Activated T-cell treated with anti-CD3 and anti-CD28 coated beads, Interleukin-2, amount 50 U/mL, for 72 hours (primary cell): Measurements from ENCODE around the gene AGAP1. TPM values are rescaled to one million over a fixed set of nuclear protein-coding genes. Genes with fewer than 3 reads are reported as not detected.

ENCODE experiments used
- ATAC-seq, 2 donors: fragments of 150-1000 bp; cut with Tn5 transposase; replicated peaks in 1 of 2; 2 replicates each; pipeline ENCODE4 v1.10.0; 2021; ENCODE audit warnings: moderate library complexity in 2 of 2, mild to moderate bottlenecking in 1 of 2
- DNase-seq, 2 donors: peaks; one replicate each; pipeline ENCODE4 v3.0.0; 2021 to 2022; ENCODE audit warnings: mixed read lengths in 1 of 2
- H3K27ac Mint-ChIP-seq: one replicate; pipeline ENCODE4 v1.8.0; 2022; ENCODE audit warnings: mild to moderate bottlenecking, moderate library complexity, mixed read lengths
- H3K27me3 Mint-ChIP-seq: one replicate; pipeline ENCODE4 v1.8.0; 2022; ENCODE audit warnings: low read depth, mixed read lengths
- H3K36me3 Mint-ChIP-seq, 2 donors: one replicate each; pipeline ENCODE4 v1.8.0; 2022; ENCODE audit warnings: mixed read lengths in 2 of 2, mild to moderate bottlenecking in 1 of 2; ENCODE audit not compliant: insufficient read depth in 2 of 2
- H3K4me1 Mint-ChIP-seq: one replicate; pipeline ENCODE4 v1.8.0; 2022; ENCODE audit warnings: low read depth, mixed read lengths
- H3K4me3 Mint-ChIP-seq, 2 donors: one replicate each; pipeline ENCODE4 v1.8.0; 2022; ENCODE audit warnings: mild to moderate bottlenecking in 2 of 2, mixed read lengths in 2 of 2, moderate library complexity in 2 of 2
- H3K9me3 Mint-ChIP-seq, 2 donors: one replicate each; pipeline ENCODE4 v1.8.0; 2022; ENCODE audit warnings: mixed read lengths in 2 of 2
- total RNA-seq, 2 donors: library from RNA; stranded (reverse); gene quantifications; one replicate each; pipeline ENCODE4 v1.2.3, GENCODE V29; 2022

The AGAP1 gene
- total RNA-seq, 2 donors from 2014 or later, result 0.74 to 2.9 TPM

DNA sequence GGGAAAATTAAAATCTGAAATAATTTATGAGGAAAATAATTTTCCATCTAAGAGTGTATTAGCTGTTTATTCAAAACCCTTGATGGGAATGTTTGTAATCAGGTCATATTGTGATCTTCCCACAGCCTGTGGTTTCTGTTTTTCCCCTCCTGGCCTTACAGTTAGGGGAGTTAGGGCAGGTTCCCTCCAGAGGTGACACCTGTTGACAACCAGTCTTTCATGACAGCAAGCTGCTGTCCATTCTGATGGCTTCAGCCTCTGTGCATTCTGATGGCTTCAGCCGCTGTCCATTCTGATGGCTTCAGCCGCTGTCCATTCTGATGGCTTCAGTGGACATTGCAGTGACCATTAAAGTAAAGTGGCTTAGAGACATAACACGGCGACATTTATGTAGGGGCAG lies 346.1 kb downstream of the AGAP1 start:
- Mint-ChIP-seq H3K4me3 (no peak overlapping the region), H3K36me3 (no peaks in the 10 kb centered on the region), H3K27ac (no peak overlapping the region), H3K4me1 (no peaks in the 10 kb centered on the region), H3K9me3 (no peaks in the 10 kb centered on the region), H3K27me3 (no peaks in the 10 kb centered on the region)
- ATAC-seq (no peak), DNase-seq (no peak)

DNA sequence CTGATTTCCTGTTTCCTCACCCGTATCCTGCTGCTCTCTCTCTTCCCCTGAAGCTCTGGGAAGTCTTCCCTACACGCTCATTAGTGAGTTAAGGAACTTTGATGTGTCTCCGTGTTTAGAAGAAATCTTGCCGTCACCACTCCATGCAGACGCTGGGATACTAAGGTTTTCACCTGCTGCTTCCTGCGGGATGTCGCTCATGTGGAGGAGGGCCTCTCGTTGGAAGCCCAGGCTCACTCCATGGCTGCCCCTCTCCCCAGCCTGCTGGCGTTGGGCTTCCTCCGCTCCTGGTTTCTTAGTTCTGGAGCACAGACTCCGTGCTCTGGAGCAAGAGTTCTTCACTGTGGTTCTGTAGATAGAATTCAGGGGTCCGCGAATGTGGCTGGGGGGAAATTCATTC lies 348.0 kb downstream of the AGAP1 start:
- ATAC-seq (no peak), DNase-seq (no peak)
- H3K4me3 Mint-ChIP-seq, result no peak overlapping the region
- H3K4me1 Mint-ChIP-seq, result no peaks in the 10 kb centered on the region
- H3K27me3 Mint-ChIP-seq, result no peaks in the 10 kb centered on the region
- H3K9me3 Mint-ChIP-seq, result no peaks in the 10 kb centered on the region
- no peaks in the 10 kb centered on the region for H3K36me3 Mint-ChIP-seq
- H3K27ac Mint-ChIP-seq, result no peak overlapping the region

DNA sequence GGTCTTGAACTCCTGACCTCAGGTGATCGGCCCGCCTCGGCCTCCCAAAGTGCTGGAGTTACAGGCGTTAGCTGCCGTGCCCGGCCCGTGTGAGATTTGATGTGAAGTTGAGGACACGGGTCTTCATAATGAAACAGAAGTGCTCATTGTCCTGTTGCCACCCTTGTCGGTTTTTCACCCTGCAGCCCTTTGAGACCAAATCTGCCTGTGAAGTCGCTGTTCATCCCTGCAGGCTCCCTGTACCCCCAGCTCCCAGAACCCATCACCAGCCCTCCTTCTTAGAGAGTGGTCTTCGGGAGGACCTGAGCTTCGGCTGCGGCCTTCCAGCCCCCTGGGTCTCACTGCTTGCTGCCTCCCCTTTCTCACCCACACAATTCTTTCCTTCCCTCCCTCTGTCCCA lies 349.1 kb downstream of the AGAP1 start:
- DNase-seq (no peak), ATAC-seq (no peak)
- Mint-ChIP-seq H3K4me3 (no peak overlapping the region), H3K36me3 (no peaks in the 10 kb centered on the region), H3K4me1 (no peaks in the 10 kb centered on the region), H3K9me3 (no peaks in the 10 kb centered on the region), H3K27ac (no peak overlapping the region), H3K27me3 (no peaks in the 10 kb centered on the region)

GRCh38 chr2:235843591-235844395 lies 349.9 kb downstream of the AGAP1 start:
- DNase-seq, result no peak
- Mint-ChIP-seq H3K27ac (no peak overlapping the region), H3K9me3 (no peaks in the 10 kb centered on the region), H3K4me3 (no peak overlapping the region), H3K4me1 (no peaks in the 10 kb centered on the region), H3K36me3 (no peaks in the 10 kb centered on the region), H3K27me3 (no peaks in the 10 kb centered on the region)
- no peak for ATAC-seq

DNA sequence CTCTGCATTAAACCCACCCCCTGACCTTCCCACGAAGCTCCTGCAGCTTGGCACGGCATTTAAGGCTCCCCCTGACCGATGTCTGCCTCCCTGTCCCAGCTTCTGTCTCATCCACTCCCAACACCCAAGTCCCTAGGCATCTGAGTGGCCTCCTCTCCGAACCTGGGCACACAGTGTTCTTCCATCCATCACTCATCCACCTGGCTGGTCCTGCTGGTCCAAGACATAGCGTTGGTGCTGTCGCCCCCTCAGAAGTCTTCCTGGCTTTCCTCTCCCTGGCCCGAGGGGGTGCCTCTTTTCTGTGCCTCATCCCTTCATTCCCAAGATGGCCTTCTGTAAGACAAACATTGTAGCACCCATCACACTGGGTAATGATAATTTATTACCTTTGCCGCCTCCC lies 350.7 kb downstream of the AGAP1 start:
- Mint-ChIP-seq H3K27ac (no peak overlapping the region), H3K4me3 (no peak overlapping the region), H3K9me3 (no peaks in the 10 kb centered on the region), H3K4me1 (no peaks in the 10 kb centered on the region), H3K36me3 (no peaks in the 10 kb centered on the region), H3K27me3 (no peaks in the 10 kb centered on the region)
- DNase-seq, result no peak
- no peak for ATAC-seq

DNA sequence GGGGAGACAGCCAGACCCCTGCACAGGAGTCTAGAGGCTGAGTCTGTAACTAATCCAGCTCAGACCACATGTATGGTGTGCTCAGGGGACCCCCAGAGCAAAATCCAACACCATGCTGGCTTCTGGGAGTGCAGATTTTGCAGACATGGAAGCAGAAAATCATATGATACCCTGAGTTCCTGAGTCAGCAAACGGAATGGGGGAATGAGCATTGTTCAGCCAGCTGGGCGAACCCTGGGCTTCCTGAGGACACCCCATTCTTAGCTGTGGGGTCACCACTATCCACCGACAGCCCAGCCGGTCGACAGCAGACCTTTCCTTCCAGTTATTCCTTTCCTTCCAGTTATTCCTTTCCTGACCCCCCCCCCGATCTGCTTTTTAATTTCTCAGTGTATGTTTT lies 351.4 kb downstream of the AGAP1 start:
- Mint-ChIP-seq H3K27ac (no peak overlapping the region), H3K36me3 (no peaks in the 10 kb centered on the region), H3K4me1 (no peaks in the 10 kb centered on the region), H3K27me3 (no peaks in the 10 kb centered on the region), H3K4me3 (no peak overlapping the region), H3K9me3 (no peaks in the 10 kb centered on the region)
- ATAC-seq, result no peak
- DNase-seq, result no peak

- Mint-ChIP-seq H3K9me3 (no peaks in the 10 kb centered on the region), H3K36me3 (no peaks in the 10 kb centered on the region), H3K4me3 (no peak overlapping the region), H3K27ac (no peak overlapping the region), H3K4me1 (no peaks in the 10 kb centered on the region), H3K27me3 (no peaks in the 10 kb centered on the region)
- ATAC-seq (no peak), DNase-seq (no peak)
These were observed 353.7 kb downstream of the AGAP1 start for GRCh38 chr2:235847576-235847975.

GRCh38 chr2:235848055-235848454 lies 354.2 kb downstream of the AGAP1 start:
- Mint-ChIP-seq H3K4me1 (no peaks in the 10 kb centered on the region), H3K9me3 (no peaks in the 10 kb centered on the region), H3K36me3 (no peaks in the 10 kb centered on the region), H3K27me3 (no peaks in the 10 kb centered on the region), H3K27ac (no peak overlapping the region), H3K4me3 (no peak overlapping the region)
- ATAC-seq, result no peak
- no peak for DNase-seq

DNA sequence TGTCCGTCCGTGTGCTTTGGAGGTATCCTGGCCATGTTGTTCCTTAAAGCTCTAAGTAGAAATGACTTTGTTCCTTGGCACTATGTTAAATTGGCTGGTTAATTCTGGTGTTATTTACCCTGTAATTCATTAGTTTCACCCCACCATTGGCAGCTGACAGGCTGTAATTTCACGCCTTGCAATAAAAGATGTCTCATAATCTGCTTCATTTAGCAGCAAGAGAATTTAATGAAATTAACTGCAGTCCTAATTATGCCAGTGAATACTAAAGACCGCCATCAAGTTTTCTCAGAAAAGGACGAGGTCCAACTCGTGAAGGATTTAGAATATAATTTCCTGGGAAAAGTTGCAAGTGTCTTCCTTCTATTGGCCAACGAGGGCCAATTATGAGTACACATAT lies 355.1 kb downstream of the AGAP1 start:
- no peak overlapping the region for H3K4me3 Mint-ChIP-seq
- H3K9me3 Mint-ChIP-seq, result no peaks in the 10 kb centered on the region
- H3K27ac Mint-ChIP-seq, result no peak overlapping the region
- ATAC-seq, result no peak
- H3K27me3 Mint-ChIP-seq, result no peaks in the 10 kb centered on the region
- no peaks in the 10 kb centered on the region for H3K36me3 Mint-ChIP-seq
- DNase-seq, result no peak
- H3K4me1 Mint-ChIP-seq, result no peaks in the 10 kb centered on the region

DNA sequence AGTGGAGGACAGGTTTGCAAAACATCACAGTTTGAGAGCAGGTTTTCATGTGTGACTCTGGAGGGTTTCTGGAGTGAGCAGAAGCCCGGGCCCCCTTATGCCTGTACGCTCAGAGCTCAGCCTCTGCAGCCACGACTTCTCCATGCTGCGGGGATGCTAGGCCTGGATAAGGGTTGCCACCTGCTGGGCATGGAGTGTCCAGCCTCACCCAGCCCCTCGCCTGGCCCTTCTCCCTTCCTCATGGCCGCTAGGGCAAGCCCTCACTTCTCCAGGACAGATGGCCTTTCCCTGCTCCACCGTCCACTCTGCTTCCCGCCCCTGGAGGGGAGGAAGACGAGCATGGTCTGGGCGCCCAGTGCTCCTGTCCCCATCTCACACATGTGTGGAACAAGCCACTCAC lies 355.6 kb downstream of the AGAP1 start:
- H3K4me3 Mint-ChIP-seq, result no peak overlapping the region
- ATAC-seq (no peak), DNase-seq (no peak)
- H3K27me3 Mint-ChIP-seq, result no peaks in the 10 kb centered on the region
- H3K27ac Mint-ChIP-seq, result no peak overlapping the region
- no peaks in the 10 kb centered on the region for H3K36me3 Mint-ChIP-seq
- H3K4me1 Mint-ChIP-seq, result no peaks in the 10 kb centered on the region
- no peaks in the 10 kb centered on the region for H3K9me3 Mint-ChIP-seq

GRCh38 chr2:235850289-235850688 lies 356.4 kb downstream of the AGAP1 start:
- Mint-ChIP-seq H3K36me3 (no peaks in the 10 kb centered on the region), H3K4me3 (no peak overlapping the region), H3K27ac (peak overlapping the region; percentile 2), H3K9me3 (no peaks in the 10 kb centered on the region), H3K27me3 (no peaks in the 10 kb centered on the region), H3K4me1 (no peaks in the 10 kb centered on the region)
- no peak for DNase-seq
- ATAC-seq, result no peak

DNA sequence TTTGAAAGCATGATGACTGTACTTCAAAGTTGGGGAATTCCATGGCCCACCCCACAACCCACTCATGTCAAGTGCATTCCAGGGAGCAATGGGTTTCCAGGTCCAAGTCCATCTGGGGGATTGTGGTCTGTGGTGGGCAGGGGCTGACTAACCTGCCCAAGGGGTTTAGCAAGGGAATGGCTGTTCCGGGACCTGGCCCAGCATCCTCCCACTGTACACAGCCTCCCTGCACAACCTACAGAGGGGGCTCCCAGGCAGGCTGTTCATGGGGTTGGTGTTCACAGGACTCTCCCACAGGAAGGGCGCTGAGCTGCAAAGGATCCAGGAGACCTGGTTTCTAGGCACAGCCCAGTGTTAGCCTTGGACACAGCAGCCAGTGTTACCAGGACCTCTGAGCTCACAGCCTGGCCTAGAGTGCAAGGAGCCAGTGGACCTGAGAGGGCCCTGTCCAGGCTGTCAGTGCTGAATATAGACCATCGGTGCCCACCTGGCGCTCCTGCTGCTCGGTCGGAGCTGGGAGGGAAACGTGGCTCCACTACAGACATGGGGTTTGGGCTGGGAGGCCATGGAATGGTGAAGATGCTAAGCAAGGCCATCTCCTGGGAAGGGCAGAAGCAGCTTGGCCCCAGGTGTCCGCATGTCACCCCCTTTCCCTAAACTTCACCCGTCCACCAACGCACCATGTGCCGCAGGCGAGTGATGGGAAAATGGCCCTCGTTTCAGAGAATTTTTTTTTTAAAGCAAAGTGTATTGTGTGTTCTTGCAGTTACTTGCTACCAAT lies 357.1 kb downstream of the AGAP1 start:
- Mint-ChIP-seq H3K27me3 (no peaks in the 10 kb centered on the region), H3K27ac (peak overlapping the region; percentile 2), H3K36me3 (no peaks in the 10 kb centered on the region), H3K4me3 (no peak overlapping the region), H3K9me3 (no peaks in the 10 kb centered on the region), H3K4me1 (no peaks in the 10 kb centered on the region)
- DNase-seq, result no peak
- ATAC-seq, result no peak

DNA sequence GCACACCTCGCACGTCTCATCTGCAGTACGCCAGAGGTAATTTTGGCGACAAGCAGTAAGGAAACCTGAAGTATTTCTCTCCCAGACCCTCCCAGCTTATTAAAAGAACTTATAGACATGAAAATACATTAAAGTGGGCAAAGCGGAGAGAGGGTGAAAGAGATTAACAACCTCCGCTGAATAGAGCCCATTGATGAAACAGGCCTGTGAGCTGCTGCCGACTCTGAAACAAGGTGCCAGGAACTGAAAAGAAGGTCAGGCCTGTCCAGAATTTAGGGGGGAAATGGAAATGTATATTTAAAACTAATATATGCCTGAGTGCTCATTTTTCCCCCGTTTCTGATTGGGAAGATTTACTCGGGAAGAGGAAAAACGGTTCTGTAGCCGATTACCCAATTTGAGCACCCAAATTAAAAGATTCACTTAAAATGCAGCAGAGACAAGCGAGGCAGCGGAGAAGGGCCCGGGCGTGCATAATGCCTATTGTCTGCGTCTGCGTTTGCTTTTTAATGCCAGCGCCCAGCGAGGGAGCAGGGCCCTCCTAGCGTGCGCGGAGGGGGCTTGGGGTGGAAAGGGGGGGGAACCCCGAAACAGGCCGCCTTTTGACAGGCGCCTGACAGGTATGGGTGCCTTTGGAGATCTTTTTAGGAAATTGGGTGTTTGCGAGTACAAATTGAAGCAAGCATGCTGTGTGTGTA lies 358.1 kb downstream of the AGAP1 start:
- Mint-ChIP-seq H3K27ac (no peak overlapping the region), H3K9me3 (no peaks in the 10 kb centered on the region), H3K27me3 (no peaks in the 10 kb centered on the region), H3K4me3 (no peak overlapping the region), H3K4me1 (no peaks in the 10 kb centered on the region), H3K36me3 (no peaks in the 10 kb centered on the region)
- ATAC-seq (no peak), DNase-seq (no peak)
